HT-29 (cell line): ENCODE measurements around the gene IGFLR1. TPM values are rescaled to one million over a fixed set of nuclear protein-coding genes. Genes with fewer than 3 reads are reported as not detected.

Experiments used
- DNase-seq: peaks from one replicate; pipeline ENCODE4 v3.0.0-alpha.2; 2015; ENCODE audit warnings: low spot score
- total RNA-seq: library from RNA; depleted of rRNA; stranded (reverse); fragments of >200 nt; shearing (Covaris generic); gene quantifications from 2 replicates; pipeline ENCODE4 v1.2.3, GENCODE V29; 2014; rRNA removed

Gene IGFLR1
- 10.0 and 13.4 TPM in 2 replicates for total RNA-seq

- DNase-seq = no peak
Observed at GRCh38 chr19:35742121-35742724, at the start of gene IGFLR1. Gene IGFLR1, minus strand, starts transcription at chr19:35742452. Its CDS starts 1,272 bp downstream, at chr19:35741180.

- DNase-seq = no peak
Observed at GRCh38 chr19:35791814-35792279, 49.6 kb upstream of the IGFLR1 start.

- no peak for DNase-seq
Observed at GRCh38 chr19:35790981-35791813, 48.9 kb upstream of the IGFLR1 start.

GRCh38 chr19:35789978-35790944 lies 48.0 kb upstream of the IGFLR1 start:
- no peak for DNase-seq

GRCh38 chr19:35789195-35789977 lies 47.1 kb upstream of the IGFLR1 start:
- no peak for DNase-seq

- no peak for DNase-seq
Observed at GRCh38 chr19:35788205-35788960, 46.1 kb upstream of the IGFLR1 start.

- no peak for DNase-seq
Observed at GRCh38 chr19:35787227-35787799, 45.1 kb upstream of the IGFLR1 start.

- DNase-seq = no peak
Observed at GRCh38 chr19:35786299-35787160, 44.3 kb upstream of the IGFLR1 start.

- no peak for DNase-seq
Observed at GRCh38 chr19:35785339-35785627, 43.0 kb upstream of the IGFLR1 start.

GRCh38 chr19:35784503-35785338 lies 42.5 kb upstream of the IGFLR1 start:
- DNase-seq = no peak

- DNase-seq = no peak
Observed at GRCh38 chr19:35783469-35784434, 41.5 kb upstream of the IGFLR1 start.

- DNase-seq = no peak
Observed at GRCh38 chr19:35782589-35782988, 40.3 kb upstream of the IGFLR1 start.

- DNase-seq = no peak
Observed at GRCh38 chr19:35781650-35782049, 39.4 kb upstream of the IGFLR1 start.

- DNase-seq = no peak
Observed at GRCh38 chr19:35780717-35781116, 38.5 kb upstream of the IGFLR1 start.

GRCh38 chr19:35780058-35780457 lies 37.8 kb upstream of the IGFLR1 start:
- no peak for DNase-seq

GRCh38 chr19:35779033-35779432 lies 36.8 kb upstream of the IGFLR1 start:
- no peak for DNase-seq

- DNase-seq = no peak
Observed at GRCh38 chr19:35777961-35778360, 35.7 kb upstream of the IGFLR1 start.
